Loucy (cell line): ENCODE results near the gene GIMAP7.

ENCODE experiments used
- CTCF ChIP-seq: fragments of 200-600 bp; sonication (generic); conservative IDR thresholded peaks from 2 replicates; pipeline ENCODE4 v1.5.1; 2014; ENCODE audit warnings: mild to moderate bottlenecking, antibody characterized with exemption, low read length
- EZH2phosphoT487 ChIP-seq: fragments of 200-600 bp; IDR thresholded peaks from 2 replicates; pipeline ENCODE4 v1.6.1; 2018; ENCODE audit warnings: antibody characterized with exemption, mild to moderate bottlenecking, moderate library complexity, borderline replicate concordance

GRCh38 chr7:150566123-150566522 lies 51.5 kb downstream of the GIMAP7 start:
- TF ChIP-seq CTCF (no peak), EZH2phosphoT487 (no peak)
